Common myeloid progenitor, CD34-positive (primary cell): ENCODE results near the gene CCNH.

Source experiments
- CTCF ChIA-PET: fragments of 350-600 bp; sonication (Branson Sonifier 250); formaldehyde crosslinking; loops from one replicate; lab custom pipeline; 2021; ENCODE audit warnings: antibody characterized with exemption; lab: Charles Lee
- POLR2A ChIA-PET: fragments of 350-600 bp; sonication (Branson Sonifier 250); formaldehyde crosslinking; loops from one replicate; lab custom pipeline; 2021; ENCODE audit warnings: antibody characterized with exemption; lab: Charles Lee
- DNase-seq, 3 donors: peaks; one replicate each; pipeline versions ENCODE4 v3.0.0 to v3.0.0-alpha.2; 2013
- H3K27ac ChIP-seq, 2 experiments: 1 replicate in 1 of 2; 2 replicates in 1 of 2; pipeline ENCODE4 v1.7.0; 2013; ENCODE audit warnings: inconsistent platforms in 2 of 2, low read length in 2 of 2, mild to moderate bottlenecking in 2 of 2, low read depth in 1 of 2, moderate library complexity in 1 of 2; ENCODE audit not compliant: severe bottlenecking in 2 of 2, insufficient read depth in 1 of 2, poor library complexity in 1 of 2
- H3K27me3 ChIP-seq, 5 experiments: replicated peaks in 2 of 5; 1 replicate in 3 of 5; 2 replicates in 2 of 5; pipeline versions ENCODE4 v1.6.1 to v1.7.0; 2013; ENCODE audit warnings: low read length in 4 of 5, mild to moderate bottlenecking in 2 of 5, moderate library complexity in 2 of 5, inconsistent platforms in 1 of 5; ENCODE audit not compliant: insufficient read depth in 5 of 5, control insufficient read depth in 4 of 5
- H3K36me3 ChIP-seq, 4 experiments: 1 replicate in 2 of 4; 2 replicates in 2 of 4; pipeline versions ENCODE4 v1.6.1 to v1.7.0; 2013; ENCODE audit warnings: low read length in 3 of 4, control low read depth in 1 of 4, mild to moderate bottlenecking in 1 of 4; ENCODE audit not compliant: control insufficient read depth in 4 of 4, insufficient read depth in 4 of 4
- H3K4me1 ChIP-seq, 4 experiments: 1 replicate in 3 of 4; 2 replicates in 1 of 4; pipeline versions ENCODE4 v1.6.1 to v1.7.1; 2013; ENCODE audit warnings: low read length in 3 of 4, mild to moderate bottlenecking in 3 of 4, control low read depth in 1 of 4, inconsistent platforms in 1 of 4, moderate library complexity in 1 of 4; ENCODE audit not compliant: control insufficient read depth in 4 of 4, insufficient read depth in 4 of 4; ENCODE audit errors: control extremely low read depth in 1 of 4
- H3K4me3 ChIP-seq, 7 experiments: 1 replicate in 4 of 7; 2 replicates in 3 of 7; pipeline versions ENCODE4 v1.5.1 to v1.7.0; 2013; ENCODE audit warnings: mild to moderate bottlenecking in 7 of 7, low read length in 6 of 7, moderate library complexity in 6 of 7, inconsistent platforms in 2 of 7, low read depth in 2 of 7, control low read depth in 1 of 7; ENCODE audit not compliant: insufficient read depth in 4 of 7, control insufficient read depth in 1 of 7; ENCODE audit errors: extremely low read depth in 1 of 7
- H3K9me3 ChIP-seq, 5 experiments: 1 replicate in 4 of 5; 2 replicates in 1 of 5; pipeline versions ENCODE4 v1.6.1 to v1.7.1; 2013; ENCODE audit warnings: low read length in 4 of 5, mild to moderate bottlenecking in 2 of 5, inconsistent platforms in 1 of 5, low read depth in 1 of 5, moderate library complexity in 1 of 5; ENCODE audit not compliant: control insufficient read depth in 4 of 5, insufficient read depth in 2 of 5; ENCODE audit errors: control extremely low read depth in 1 of 5
- WGBS: methylation state at CpG from one replicate; pipeline ENCODE4 v1.1.5; 2013; ENCODE audit not compliant: insufficient coverage; 5-methylcytosine and 5-hydroxymethylcytosine counted together

CCNH gene

DNA sequence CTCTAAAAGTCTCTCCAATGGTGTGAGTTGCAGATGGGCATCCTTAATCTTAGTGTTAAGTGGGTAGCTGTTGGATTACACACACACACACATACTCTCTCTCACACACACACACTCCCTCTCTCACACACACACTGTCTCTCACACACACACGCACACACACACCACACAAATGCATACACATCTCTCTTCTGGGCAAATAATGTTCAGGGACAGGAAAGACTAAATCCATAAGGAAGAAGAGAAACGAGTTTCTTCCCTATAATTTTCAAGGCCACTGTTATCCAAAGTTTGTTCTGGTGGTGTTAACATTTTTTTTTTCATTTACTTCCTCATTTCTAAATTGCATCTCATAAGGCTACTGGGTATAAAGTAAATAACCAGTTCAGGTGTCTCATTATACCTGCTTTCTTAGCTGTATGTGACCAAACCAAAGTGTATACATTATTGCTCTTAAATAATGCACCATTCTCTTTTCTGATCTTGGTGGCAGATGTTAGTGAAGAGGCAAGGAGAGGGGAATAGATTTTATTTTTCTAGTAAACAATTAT, 22.5 kb upstream of the CCNH start:
- no peaks in the 10 kb centered on the region for H3K4me1 ChIP-seq
- no peak overlapping the region for H3K27ac ChIP-seq
- no peaks in the 10 kb centered on the region for H3K36me3 ChIP-seq
- ChIA-PET POLR2A (no interaction called here), CTCF (no interaction called here)
- peaks cover 0 to 4% (median 0%) of the 10 kb centered on the region in 5 experiments for H3K27me3 ChIP-seq
- H3K4me3 ChIP-seq: no peak overlapping the region
- no peaks in the 10 kb centered on the region for H3K9me3 ChIP-seq
- WGBS: no CpG with 5 or more reads among the region's 2 CpGs
- no peak for DNase-seq

DNA sequence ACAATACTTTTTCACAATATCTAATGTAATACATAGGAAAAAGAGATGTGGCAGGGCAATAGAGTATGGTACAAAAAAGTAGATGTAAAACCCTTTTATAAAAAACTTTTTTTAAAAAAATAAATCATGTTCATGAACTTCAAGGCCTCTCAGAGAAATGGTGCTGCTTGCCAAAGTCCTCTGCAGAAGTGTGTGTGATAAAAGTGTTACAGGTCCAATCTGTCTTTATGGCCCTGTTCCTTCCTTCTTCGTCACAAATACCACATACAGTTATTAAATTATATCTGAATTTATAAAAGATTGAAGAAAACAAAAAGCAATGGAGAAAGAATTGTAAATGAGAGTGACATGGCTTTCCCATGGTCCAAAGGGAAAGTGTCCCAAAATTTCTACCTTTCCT, 21.7 kb upstream of the CCNH start:
- CTCF ChIA-PET: no interaction called here
- no peaks in the 10 kb centered on the region for H3K4me1 ChIP-seq
- WGBS: no CpG with 5 or more reads among the region's 1 CpG
- peaks cover 0 to 4% (median 0%) of the 10 kb centered on the region in 5 experiments for H3K27me3 ChIP-seq
- POLR2A ChIA-PET: no interaction called here
- H3K4me3 ChIP-seq: no peak overlapping the region
- H3K36me3 ChIP-seq: no peaks in the 10 kb centered on the region
- no peak overlapping the region for H3K27ac ChIP-seq
- DNase-seq: no peak
- no peaks in the 10 kb centered on the region for H3K9me3 ChIP-seq

DNA sequence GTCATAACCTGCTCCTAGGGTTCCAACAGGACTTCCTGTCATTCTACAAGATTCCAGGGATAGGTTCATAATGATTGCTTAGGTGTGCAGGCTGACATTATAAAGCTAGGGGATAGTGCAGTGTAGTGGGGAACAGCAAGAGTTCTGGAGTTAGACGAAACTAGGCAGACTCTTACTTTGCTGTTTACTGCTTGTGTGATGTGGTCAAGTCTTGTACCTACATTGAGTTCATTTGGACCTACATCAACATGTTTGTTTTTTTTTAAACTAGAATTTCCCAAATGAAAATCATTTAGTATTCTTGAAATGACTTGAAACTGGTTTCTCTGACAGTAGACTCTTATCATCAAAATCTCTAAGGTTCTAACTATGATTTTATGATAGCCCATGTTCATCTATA, 21.2 kb upstream of the CCNH start:
- no peak for DNase-seq
- Histone ChIP-seq H3K36me3 (no peaks in the 10 kb centered on the region), H3K9me3 (no peaks in the 10 kb centered on the region), H3K4me3 (no peak overlapping the region), H3K4me1 (no peaks in the 10 kb centered on the region), H3K27ac (no peak overlapping the region), H3K27me3 (peaks cover 0 to 4% (median 0%) of the 10 kb centered on the region in 5 experiments)
- WGBS: no CpG with 5 or more reads among the region's 1 CpG
- CTCF ChIA-PET: no interaction called here
- POLR2A ChIA-PET: no interaction called here

DNA sequence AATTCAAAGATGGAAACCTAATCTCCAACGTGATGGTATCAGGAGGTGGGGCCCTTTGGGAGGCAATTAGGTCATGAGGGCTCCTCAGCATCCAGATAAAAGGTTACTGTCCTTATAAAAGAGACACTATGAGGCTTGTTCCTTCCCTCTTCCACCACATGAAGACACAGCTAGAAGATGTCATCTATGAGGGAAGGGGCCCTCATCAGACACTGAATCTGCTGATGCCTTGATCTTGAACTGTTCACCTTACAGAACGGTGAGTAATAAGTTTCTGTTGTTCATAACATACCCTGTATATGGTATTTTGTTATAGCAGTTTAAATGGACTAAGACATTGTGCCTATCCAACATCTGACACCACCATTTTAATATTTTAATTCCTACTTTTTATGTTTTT, 19.7 kb upstream of the CCNH start:
- Histone ChIP-seq H3K27me3 (peaks cover 0 to 4% (median 0%) of the 10 kb centered on the region in 5 experiments), H3K27ac (no peak overlapping the region), H3K4me3 (no peak overlapping the region), H3K4me1 (no peaks in the 10 kb centered on the region), H3K9me3 (no peaks in the 10 kb centered on the region), H3K36me3 (no peaks in the 10 kb centered on the region)
- DNase-seq: no peak
- 50% methylated on average over 1 of the region's 2 CpGs for WGBS
- CTCF ChIA-PET: no interaction called here
- POLR2A ChIA-PET: no interaction called here

DNA sequence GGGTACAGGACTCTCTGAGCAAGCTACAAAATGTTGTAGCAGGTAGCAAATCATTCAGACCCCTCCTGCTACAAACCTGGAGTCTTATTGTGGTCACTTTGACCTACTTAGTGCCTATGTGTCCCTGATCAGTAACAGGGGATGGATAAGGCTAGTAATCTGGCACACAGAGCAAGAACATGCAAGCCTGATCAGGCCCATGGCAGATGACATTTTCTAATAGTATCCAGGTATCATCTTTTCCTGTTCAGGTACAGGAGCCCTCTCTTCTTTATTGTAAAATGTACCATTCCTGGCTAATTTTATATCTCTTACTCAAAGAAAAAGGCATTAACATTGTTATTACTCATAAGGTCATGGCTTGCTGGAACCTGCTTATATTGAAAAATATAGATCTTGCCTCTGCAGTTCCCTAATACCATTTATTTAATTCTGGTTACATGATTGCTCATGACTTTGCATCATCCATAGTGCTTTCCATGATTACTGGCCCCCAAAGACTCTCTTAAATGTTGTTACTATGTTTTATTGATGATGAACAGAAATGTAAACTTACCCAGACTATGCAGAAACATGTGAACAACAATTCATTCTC, 18.2 kb upstream of the CCNH start:
- no peak for DNase-seq
- H3K27ac ChIP-seq: no peak overlapping the region
- peaks cover 0 to 4% (median 0%) of the 10 kb centered on the region in 5 experiments for H3K27me3 ChIP-seq
- no peaks in the 10 kb centered on the region for H3K9me3 ChIP-seq
- CTCF ChIA-PET: no interaction called here
- no peaks in the 10 kb centered on the region for H3K4me1 ChIP-seq
- POLR2A ChIA-PET: no interaction called here
- H3K4me3 ChIP-seq: no peak overlapping the region
- no peaks in the 10 kb centered on the region for H3K36me3 ChIP-seq

DNA sequence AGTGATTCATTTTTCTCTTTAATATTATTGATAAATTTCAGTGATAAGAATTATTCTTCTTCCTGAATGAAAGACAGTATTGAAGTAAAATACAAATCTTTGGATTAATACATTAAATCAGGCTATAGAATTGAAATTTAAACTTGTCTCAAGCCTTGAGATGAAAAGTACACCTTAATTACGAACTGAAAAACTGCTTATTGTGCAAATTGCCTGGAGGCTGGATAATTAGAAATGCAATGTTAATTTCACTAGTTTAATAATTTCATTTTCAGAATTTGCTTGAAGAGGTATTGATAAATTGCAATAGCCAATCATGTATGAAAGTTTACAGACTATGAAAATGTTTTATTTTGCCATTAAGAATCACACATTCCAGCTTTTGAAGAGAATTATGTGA, 11.0 kb upstream of the CCNH start:
- H3K4me1 ChIP-seq: no peaks in the 10 kb centered on the region
- no peak for DNase-seq
- no CpG with 5 or more reads among the region's 1 CpG for WGBS
- ChIA-PET POLR2A (no interaction called here), CTCF (no interaction called here)
- H3K27ac ChIP-seq: no peak overlapping the region
- H3K4me3 ChIP-seq: no peak overlapping the region
- no peaks in the 10 kb centered on the region for H3K9me3 ChIP-seq
- H3K36me3 ChIP-seq: no peaks in the 10 kb centered on the region
- H3K27me3 ChIP-seq: no peaks in the 10 kb centered on the region

DNA sequence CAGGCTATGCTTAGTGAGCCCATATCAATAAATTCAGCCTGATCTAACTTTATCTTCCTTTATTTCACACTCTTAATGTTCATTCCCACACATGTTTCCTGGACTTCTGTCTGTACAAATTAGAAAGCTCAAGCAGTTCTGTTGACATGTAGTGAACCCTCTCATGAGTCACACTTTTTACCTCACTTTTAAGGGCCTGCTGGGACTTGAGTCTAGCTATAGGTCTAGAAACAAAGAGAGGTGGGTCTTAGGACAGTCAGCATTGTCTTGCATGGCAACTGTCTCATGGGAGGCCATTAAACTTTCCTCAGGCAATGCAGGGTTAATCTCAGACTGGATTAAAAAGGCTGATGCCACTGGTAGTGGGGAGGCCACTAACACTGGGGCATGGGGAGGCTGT, 8.6 kb upstream of the CCNH start:
- POLR2A ChIA-PET: no interaction called here

More for the DNA sequence above, 8.6 kb upstream of the CCNH start:
- H3K9me3 ChIP-seq: no peaks in the 10 kb centered on the region
- H3K4me1 ChIP-seq: no peaks in the 10 kb centered on the region
- H3K27ac ChIP-seq: no peak overlapping the region
- no peaks in the 10 kb centered on the region for H3K36me3 ChIP-seq
- CTCF ChIA-PET: no interaction called here
- no peaks in the 10 kb centered on the region for H3K27me3 ChIP-seq
- no peak overlapping the region for H3K4me3 ChIP-seq
- no peak for DNase-seq
